ENCODE results near the gene ARHGEF16. TPM values are rescaled to one million over a fixed set of nuclear protein-coding genes. Genes with fewer than 3 reads are reported as not detected.

ARHGEF16 gene
- polyA plus RNA-seq, 1 experiment: 0.04 TPM

DNA sequence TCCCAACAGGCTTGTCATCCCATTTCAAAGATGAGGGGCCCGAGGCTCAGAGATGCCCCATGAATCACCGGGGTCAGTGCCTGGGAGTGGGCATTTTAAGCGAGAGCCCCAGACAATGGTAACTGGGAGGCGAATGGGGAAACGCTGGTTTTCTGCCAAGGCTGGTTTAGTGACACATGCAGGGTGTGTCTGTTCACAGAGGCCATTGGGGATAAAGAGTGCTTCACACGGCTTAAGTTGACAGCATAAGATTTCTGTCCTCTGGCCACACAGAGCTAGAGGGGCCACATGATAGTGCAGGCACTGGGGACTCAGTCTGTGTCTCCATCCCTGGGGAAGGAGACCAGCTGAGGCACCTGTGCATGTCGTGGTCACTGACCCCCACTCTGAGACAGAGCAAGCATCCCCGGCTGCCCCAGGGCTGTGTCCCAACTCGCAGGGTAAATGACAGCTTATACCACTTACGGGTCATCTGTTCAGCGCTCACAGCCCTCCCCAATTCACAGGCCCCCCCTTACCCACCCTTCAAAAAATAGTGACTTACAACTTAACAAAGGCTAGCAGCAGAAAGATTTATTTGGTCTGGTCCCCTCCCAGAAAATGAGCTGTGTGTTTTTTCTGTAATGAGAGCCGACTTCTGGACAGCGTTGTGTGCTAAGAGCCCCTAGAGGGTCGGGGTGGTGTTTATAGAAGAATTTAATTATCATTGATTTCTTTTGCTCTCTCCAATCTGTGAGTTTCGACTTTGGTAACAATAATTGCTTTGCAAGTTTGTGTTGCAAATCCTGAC, 34.9 kb upstream of the ARHGEF16 start:
- no peak overlapping the region for H3K4me3 ChIP-seq (ENCODE audit: low read depth, low read length)
- TF ChIP-seq CTCF (IDR thresholded peaks at IDR 0.05; ENCODE audit: insufficient read depth, low read depth, low read length): no peak
- CTCF ChIA-PET: interaction anchor here (1.2 kb wide), 1 partner anchor 1005 kb away, joined by 3 read pairs; no protein-coding TSS in a partner anchor
- peaks cover 6% of the 10 kb centered on the region; the same call in 1 of the 2 replicates for H3K27me3 ChIP-seq (ENCODE audit: control insufficient read depth, insufficient read depth, low read length)
- POLR2A ChIA-PET: interaction anchor here (0.6 kb wide), 1 partner anchor 65 kb away, joined by 19 read pairs; no protein-coding TSS in a partner anchor
- no peak for DNase-seq (ENCODE audit: low read depth)
- no peaks in the 10 kb centered on the region for H3K36me3 ChIP-seq (ENCODE audit: control insufficient read depth, insufficient read depth, low read length)

GRCh38 chr1:3420218-3420951, 34.1 kb upstream of the ARHGEF16 start:
- no peak for DNase-seq (ENCODE audit: low read depth)
- TF ChIP-seq CTCF (IDR thresholded peaks at IDR 0.05; ENCODE audit: insufficient read depth, low read depth, low read length): no peak
- Histone ChIP-seq H3K36me3 (ENCODE audit: control insufficient read depth, insufficient read depth, low read length) (no peaks in the 10 kb centered on the region), H3K27me3 (ENCODE audit: control insufficient read depth, insufficient read depth, low read length) (peaks cover 6% of the 10 kb centered on the region; the same call in 1 of the 2 replicates), H3K4me3 (ENCODE audit: low read depth, low read length) (no peak overlapping the region)
- ChIA-PET POLR2A (interaction anchor here (0.6 kb wide), 1 partner anchor 66 kb away, joined by 19 read pairs; no protein-coding TSS in a partner anchor), CTCF (interaction anchor here (1.2 kb wide), 1 partner anchor 1006 kb away, joined by 3 read pairs; no protein-coding TSS in a partner anchor)

- Histone ChIP-seq H3K36me3 (ENCODE audit: control insufficient read depth, insufficient read depth, low read length) (no peaks in the 10 kb centered on the region), H3K27me3 (ENCODE audit: control insufficient read depth, insufficient read depth, low read length) (peaks cover 6% of the 10 kb centered on the region; the same call in 1 of the 2 replicates), H3K4me3 (ENCODE audit: low read depth, low read length) (no peak overlapping the region)
- ChIA-PET CTCF (interaction anchor here (1.5 kb wide), 1 partner anchor 352 kb away, joined by 3 read pairs; no protein-coding TSS in a partner anchor), POLR2A (no interaction called here)
- no peak for TF ChIP-seq CTCF (IDR thresholded peaks at IDR 0.05; ENCODE audit: insufficient read depth, low read depth, low read length)
- no peak for DNase-seq (ENCODE audit: low read depth)
These were observed 31.8 kb upstream of the ARHGEF16 start for GRCh38 chr1:3422638-3423037.

GRCh38 chr1:3423245-3423829, 31.1 kb upstream of the ARHGEF16 start:
- CTCF ChIA-PET: interaction anchor here (1.2 to 1.5 kb wide), 3 partner anchors 13 to 1010 kb away, joined by 3 to 6 read pairs (median 3); no protein-coding TSS in a partner anchor
- POLR2A ChIA-PET: no interaction called here
- Histone ChIP-seq H3K27me3 (ENCODE audit: control insufficient read depth, insufficient read depth, low read length) (peaks cover 6% of the 10 kb centered on the region; the same call in 1 of the 2 replicates), H3K36me3 (ENCODE audit: control insufficient read depth, insufficient read depth, low read length) (no peaks in the 10 kb centered on the region), H3K4me3 (ENCODE audit: low read depth, low read length) (no peak overlapping the region)
- no peak for DNase-seq (ENCODE audit: low read depth)
- no peak for TF ChIP-seq CTCF (IDR thresholded peaks at IDR 0.05; ENCODE audit: insufficient read depth, low read depth, low read length)

Data from BJ (cell line).